ENCODE results near the gene ATP10D.

- TF ChIP-seq CTCF (IDR thresholded peaks at IDR 0.05) (peak in 2 of 3 experiments; percentile 22 to 41), POLR2A (IDR thresholded peaks at IDR 0.05) (no peak)
Measured at GRCh38 chr4:47463235-47463956, 21.7 kb upstream of the ATP10D start, which contains the start of gene COMMD8.

All from testis (tissue), 2 donors.